Inflammatory macrophage (primary cell): Measurements from ENCODE around the gene IGFN1.

Experiments
- DNase-seq, 2 donors: peaks; one replicate each; pipeline ENCODE4 v3.0.0-alpha.2; 2020 to 2022

Gene IGFN1

GRCh38 chr1:201185527-201186128 is 5.0 kb upstream of the IGFN1 start:
- no peak for DNase-seq

GRCh38 chr1:201186192-201186591 is 4.4 kb upstream of the IGFN1 start:
- DNase-seq: peak; percentile 47 to 76

DNA sequence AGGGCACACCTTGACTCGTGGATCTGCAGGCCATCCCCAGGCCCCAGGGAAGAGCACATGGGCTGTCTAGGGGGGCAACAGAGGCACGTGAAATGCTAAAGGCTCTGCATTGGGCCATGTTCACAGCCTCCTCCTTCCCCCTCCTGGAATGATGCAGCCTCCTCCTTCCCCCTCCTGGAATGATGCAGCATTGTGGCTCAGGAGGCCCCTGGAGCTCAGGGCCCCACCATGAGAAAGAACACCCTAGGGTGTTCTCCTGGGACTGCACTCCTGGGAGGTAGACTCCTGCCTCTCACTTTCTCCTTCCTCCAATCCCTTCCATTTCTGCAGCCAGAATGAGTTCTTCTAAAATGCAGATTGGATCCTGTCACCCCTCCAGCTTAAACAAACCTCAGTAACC is 1.5 kb upstream of the IGFN1 start:
- no peak for DNase-seq

DNA sequence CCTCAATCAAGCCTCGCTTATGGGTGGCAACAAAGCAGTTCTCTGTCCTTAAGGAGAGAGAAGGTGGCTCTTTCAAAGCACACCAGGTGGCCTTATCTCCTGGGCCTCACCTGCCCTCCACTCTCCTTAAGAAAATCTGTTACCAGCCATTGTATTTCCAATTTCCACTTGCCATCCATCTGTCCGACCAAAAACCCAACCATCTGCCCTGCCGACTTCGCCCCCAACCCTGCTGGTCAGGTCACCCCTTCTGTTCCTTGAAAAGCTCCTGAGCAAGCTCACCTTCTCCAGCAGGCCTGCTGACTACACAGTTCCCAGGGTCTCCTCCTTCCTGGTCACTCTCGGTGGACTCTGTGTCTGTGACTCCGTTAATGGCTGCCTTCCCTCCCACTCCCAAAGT is 619 bp upstream of the IGFN1 start:
- no peak for DNase-seq

DNA sequence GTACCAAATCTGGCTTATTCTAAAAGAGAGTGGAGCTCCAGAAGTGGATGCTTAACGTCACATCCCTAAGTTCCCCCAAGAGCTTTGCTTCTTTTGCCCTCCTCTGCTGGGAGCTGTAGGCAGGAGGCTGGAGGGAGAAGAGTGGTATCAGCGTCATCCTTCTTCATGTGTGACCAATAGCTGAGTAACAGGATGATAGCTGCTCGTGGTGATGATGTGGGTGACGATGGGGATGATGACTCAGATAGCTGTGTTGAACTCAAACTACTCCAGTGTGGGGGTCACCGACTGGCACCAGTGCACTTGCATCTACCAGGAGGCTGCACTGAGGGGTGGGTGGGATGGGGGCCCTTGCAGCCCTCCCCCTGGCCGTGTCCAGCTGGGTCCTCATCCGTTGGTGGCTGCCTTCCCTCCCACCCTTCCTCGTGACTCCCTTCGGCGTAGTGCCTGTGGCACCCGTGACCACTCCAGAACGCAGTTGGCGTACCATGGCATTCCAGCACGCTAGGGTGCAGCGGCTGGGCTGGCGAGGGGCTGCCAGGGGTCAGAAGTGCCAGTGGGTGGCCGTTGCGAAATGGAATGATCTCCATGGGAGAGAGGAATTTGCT is 1.1 kb downstream of the IGFN1 start:
- peak; percentile 17 to 77 for DNase-seq

GRCh38 chr1:201192261-201192788 is 1.7 kb downstream of the IGFN1 start:
- no peak for DNase-seq

- DNase-seq: no peak
Observed at GRCh38 chr1:201194046-201194445, 3.4 kb downstream of the IGFN1 start.

DNA sequence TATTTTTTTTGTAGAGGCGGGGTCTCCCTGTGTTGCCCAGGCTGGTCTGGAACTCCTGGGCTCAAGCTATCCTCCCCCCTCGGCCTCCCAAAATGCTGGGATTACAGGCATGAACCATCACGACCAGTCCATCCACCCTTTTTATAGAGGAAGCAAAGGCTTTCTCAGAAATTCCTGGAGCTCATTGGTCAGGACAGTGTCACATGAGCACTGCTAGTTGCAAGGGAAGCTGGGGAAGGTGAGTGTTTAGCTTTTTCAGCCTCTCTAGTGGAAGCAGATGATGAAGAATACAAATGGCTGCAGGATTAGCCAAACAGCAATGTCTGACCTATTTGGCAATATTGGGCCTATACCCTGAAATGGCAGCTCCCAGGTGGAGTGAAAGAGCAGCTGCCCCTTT is 8.0 kb downstream of the IGFN1 start:
- no peak for DNase-seq

DNA sequence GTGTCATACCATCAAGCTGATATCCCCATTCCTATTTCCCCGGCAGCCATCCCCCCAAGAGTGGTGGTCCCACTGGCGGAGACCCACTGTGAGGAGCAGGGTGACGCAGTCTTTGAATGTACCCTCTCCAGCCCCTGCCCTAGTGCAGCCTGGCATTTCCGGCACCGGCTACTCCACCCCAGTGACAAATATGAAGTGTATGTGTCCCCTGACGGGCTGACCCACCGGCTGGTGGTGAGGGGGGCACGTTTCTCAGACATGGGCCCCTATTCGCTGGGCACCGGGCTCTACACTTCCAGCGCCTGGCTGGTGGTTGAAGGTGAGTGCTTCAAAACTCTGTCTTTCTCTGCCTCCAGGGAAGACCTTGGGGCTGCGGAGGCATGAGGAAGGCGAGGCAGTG is 14.4 kb downstream of the IGFN1 start:
- no peak for DNase-seq

DNA sequence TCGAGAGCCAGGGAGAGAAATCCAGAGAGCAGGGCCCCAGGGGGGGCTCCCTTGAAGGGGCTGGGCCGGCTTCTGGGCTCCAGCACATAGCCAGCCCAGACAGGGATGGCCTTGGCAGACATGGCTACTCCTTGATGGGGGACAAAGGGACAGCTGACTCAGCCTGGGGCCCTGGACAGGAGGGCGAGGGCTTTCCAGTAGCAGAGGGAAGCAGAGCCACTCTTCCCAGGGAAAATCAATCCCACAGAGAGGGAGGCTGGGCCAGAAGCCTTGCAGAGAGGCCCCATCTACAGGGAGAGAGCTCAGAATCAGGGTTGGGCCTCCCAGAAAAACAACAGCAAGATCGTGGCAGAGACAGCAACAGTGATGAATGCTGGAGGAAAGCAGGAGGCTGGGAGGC is 15.6 kb downstream of the IGFN1 start:
- DNase-seq: no peak

- no peak for DNase-seq
Observed at GRCh38 chr1:201207046-201207445, 16.4 kb downstream of the IGFN1 start.

- DNase-seq: no peak
Observed at GRCh38 chr1:201208236-201208635, 17.6 kb downstream of the IGFN1 start.

- no peak for DNase-seq
Observed at GRCh38 chr1:201212056-201212455, 21.4 kb downstream of the IGFN1 start.

GRCh38 chr1:201212461-201213055 is 21.9 kb downstream of the IGFN1 start:
- DNase-seq: no peak

DNA sequence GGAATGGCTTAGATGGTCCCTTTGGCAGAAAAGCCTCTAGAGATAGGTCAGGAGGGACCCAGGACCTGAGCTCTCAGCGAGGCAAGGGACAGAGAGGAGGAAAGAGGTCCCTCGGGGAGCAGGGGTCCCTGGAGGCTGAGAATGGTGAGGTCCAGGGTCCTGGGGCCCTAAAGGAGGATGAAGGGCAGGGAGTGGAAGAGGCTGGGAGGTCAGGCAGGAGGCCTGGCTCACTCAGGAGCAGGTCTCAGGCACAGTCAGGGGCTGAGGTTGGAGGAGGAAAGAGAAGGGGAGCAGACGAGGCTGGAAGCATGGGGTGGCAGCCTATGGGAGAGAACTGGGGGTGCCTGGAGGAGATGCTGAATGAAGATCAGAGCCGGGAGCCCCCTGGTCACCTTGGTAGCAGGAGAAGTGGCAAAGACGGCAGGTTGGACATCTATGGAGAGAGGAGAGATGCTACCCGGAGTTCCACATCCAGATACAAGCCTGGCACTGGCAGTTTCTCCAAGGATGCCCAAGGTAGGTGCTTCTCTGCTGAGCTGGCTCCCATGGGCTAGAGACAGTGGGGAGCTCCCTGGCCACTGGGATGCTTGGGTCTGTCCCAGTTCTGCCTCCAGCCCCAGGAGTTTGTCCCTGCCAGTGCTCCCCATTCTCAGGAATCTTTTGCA is 22.6 kb downstream of the IGFN1 start:
- DNase-seq: no peak

DNA sequence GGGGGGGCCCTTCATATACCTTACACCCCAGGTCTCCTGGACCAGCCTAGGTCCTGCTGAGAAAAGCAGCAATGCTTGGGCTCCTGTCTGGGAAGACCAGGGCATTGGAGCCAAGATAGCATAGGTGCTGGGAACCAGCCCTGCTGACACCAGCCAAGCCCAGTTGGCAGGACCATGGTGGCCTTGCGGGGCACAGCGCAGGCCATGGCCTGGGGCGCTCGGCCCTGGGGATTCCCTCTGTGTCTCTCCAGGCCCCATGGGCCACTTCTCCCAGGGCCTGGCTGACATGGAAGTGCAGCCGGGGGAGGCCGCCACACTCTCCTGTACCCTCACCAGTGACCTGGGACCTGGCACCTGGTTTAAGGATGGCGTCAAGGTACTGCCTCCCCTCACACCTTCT is 23.3 kb downstream of the IGFN1 start:
- DNase-seq: no peak

GRCh38 chr1:201214461-201214860 is 23.8 kb downstream of the IGFN1 start:
- no peak for DNase-seq

DNA sequence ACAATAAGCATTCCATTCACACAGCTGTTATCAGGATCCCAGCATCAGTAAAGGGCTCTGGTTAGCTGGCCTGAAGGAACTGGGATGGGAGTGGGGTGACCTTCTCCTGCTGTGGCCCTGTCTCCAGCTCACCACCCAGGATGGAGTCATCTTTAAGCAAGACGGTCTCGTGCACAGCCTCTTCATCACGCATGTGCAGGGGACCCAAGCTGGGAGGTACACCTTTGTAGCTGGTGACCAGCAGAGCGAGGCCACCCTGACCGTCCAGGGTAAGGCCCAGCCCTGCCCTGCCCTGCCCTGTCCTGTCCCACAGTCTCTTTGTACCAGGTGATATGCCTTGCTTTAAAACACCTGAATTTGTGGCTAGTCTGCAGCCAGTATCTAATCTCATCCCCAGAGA is 24.3 kb downstream of the IGFN1 start:
- DNase-seq: no peak

DNA sequence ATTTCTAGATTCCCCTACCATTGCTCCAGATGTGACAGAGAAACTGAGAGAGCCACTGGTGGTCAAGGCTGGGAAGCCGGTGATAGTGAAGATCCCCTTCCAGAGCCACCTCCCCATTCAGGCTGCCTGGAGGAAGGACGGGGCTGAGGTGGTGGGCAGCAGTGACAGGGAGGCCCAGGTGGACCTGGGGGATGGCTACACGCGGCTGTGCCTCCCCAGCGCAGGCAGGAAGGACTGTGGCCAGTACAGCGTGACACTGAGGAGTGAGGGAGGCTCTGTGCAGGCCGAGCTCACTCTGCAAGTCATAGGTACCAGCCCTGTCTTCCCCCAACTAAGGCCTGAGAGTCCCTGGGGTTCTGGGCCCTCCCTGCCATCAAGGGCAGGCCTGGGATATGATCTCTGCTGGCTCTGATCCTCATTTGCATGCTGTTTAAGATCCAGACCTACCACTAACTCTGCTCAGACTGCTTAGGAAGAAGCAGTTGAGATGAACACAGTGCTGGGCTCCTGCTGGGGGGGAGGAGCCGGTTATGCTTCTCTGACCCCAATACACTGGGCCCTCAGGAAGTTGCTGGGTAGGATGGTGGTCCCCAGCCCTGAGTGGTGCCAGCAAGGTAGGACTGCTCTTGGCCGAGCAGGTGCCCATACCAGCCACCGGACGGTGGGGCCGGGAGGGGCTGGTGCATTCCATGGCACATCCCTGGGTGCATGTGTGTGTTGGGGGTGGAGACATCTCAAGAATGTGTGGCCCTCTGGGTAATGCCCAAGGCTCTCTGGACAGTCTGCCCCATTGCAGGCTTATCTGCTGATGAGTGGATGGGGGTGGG is 25.1 kb downstream of the IGFN1 start:
- DNase-seq: no peak

- no peak for DNase-seq
Observed at GRCh38 chr1:201216395-201217085, 25.9 kb downstream of the IGFN1 start.

GRCh38 chr1:201217146-201217545 is 26.5 kb downstream of the IGFN1 start:
- DNase-seq: no peak

- no peak for DNase-seq
Observed at GRCh38 chr1:201217851-201218250, 27.2 kb downstream of the IGFN1 start.
